Measurements from ENCODE around the gene SPATC1L.

The SPATC1L gene

GRCh38 chr21:46219591-46220239, 35.5 kb upstream of the SPATC1L start:
- H3K4me2 ChIP-seq (ENCODE audit: low read length): no peak overlapping the region

GRCh38 chr21:46218906-46219590, 34.8 kb upstream of the SPATC1L start:
- no peaks in the 10 kb centered on the region for H3K9me3 ChIP-seq (ENCODE audit: low read length)
- H3K27ac ChIP-seq (ENCODE audit: low read depth, low read length, poor library complexity, severe bottlenecking): no peak overlapping the region
- H3K4me2 ChIP-seq (ENCODE audit: low read length): no peak overlapping the region
- no peaks in the 10 kb centered on the region for H3K9me2 ChIP-seq (ENCODE audit: low read depth, low read length)
- H3K79me2 ChIP-seq (ENCODE audit: insufficient read depth, low read length): no peaks in the 10 kb centered on the region; the same call in 1 of the 2 replicates
- TF ChIP-seq CTCF (IDR thresholded peaks at IDR 0.05; ENCODE audit: low read length) (no peak), EZH2 (IDR thresholded peaks at IDR 0.05; ENCODE audit: borderline replicate concordance, low read length) (no peak)
- no peak overlapping the region for H3K4me3 ChIP-seq (ENCODE audit: low read depth, low read length, poor library complexity, severe bottlenecking)
- H4K20me1 ChIP-seq (ENCODE audit: insufficient read depth, low read length): no peaks in the 10 kb centered on the region
- no peak overlapping the region for H3K9ac ChIP-seq (ENCODE audit: low read length)
- peaks cover 68% of the 10 kb centered on the region for H3K36me3 ChIP-seq (ENCODE audit: insufficient read depth, low read length)
- no peaks in the 10 kb centered on the region for H3F3A ChIP-seq (ENCODE audit: insufficient read depth, low read length)
- no peak overlapping the region for H2AFZ ChIP-seq (ENCODE audit: low read length)
- H3K27me3 ChIP-seq (ENCODE audit: insufficient read depth, low read length): no peaks in the 10 kb centered on the region
- no peaks in the 10 kb centered on the region for H3K4me1 ChIP-seq (ENCODE audit: insufficient read depth, low read length, severe bottlenecking)

More at GRCh38 chr21:46219591-46220239, 35.5 kb upstream of the SPATC1L start:
- Histone ChIP-seq H3K9me3 (ENCODE audit: low read length) (no peaks in the 10 kb centered on the region), H3K9ac (ENCODE audit: low read length) (no peak overlapping the region), H3F3A (ENCODE audit: insufficient read depth, low read length) (no peaks in the 10 kb centered on the region), H3K9me2 (ENCODE audit: low read depth, low read length) (no peaks in the 10 kb centered on the region), H3K4me3 (ENCODE audit: low read depth, low read length, poor library complexity, severe bottlenecking) (no peak overlapping the region), H3K79me2 (ENCODE audit: insufficient read depth, low read length) (peaks cover 4% of the 10 kb centered on the region; the same call in 1 of the 2 replicates), H2AFZ (ENCODE audit: low read length) (no peak overlapping the region), H4K20me1 (ENCODE audit: insufficient read depth, low read length) (no peaks in the 10 kb centered on the region), H3K27ac (ENCODE audit: low read depth, low read length, poor library complexity, severe bottlenecking) (no peak overlapping the region), H3K4me1 (ENCODE audit: insufficient read depth, low read length, severe bottlenecking) (no peaks in the 10 kb centered on the region), H3K27me3 (ENCODE audit: insufficient read depth, low read length) (no peaks in the 10 kb centered on the region), H3K36me3 (ENCODE audit: insufficient read depth, low read length) (peaks cover 62% of the 10 kb centered on the region)
- TF ChIP-seq EZH2 (IDR thresholded peaks at IDR 0.05; ENCODE audit: borderline replicate concordance, low read length) (no peak), CTCF (IDR thresholded peaks at IDR 0.05; ENCODE audit: low read length) (no peak)

DNA sequence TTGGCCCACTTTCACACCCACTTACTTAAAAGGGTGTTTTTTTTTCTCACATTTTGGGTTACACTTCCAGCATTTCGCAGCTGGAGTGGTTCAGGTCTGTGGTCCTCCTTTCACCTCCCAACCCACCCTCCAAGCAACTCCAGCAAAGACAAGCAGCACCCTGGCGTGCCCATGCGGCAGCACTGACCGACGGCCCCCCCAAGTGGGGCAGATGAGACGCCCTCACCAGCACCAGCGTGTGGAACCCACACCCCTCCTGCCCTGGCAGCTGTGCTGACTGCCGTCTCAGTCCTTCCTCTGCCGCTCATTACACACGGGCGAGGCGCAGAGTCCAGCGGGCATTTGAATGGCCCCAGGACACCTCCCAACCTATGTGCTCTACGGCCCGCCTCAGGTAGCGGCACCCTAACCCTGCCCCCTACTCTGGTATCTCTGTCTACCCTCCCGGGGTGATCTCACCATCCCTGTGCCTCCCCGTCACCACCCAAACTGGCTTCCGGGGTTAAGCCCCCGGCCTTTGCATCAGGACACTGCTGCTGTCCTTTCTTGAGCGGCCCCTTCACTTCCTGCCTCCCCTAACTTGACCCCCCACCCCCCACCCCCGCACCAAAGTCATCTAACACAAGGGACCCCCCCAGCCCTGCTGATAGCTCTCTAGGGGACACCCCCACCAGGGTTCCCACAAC, 33.4 kb upstream of the SPATC1L start:
- H3K27me3 ChIP-seq (ENCODE audit: insufficient read depth, low read length): no peaks in the 10 kb centered on the region
- no peak overlapping the region for H2AFZ ChIP-seq (ENCODE audit: low read length)
- H3K4me1 ChIP-seq (ENCODE audit: insufficient read depth, low read length, severe bottlenecking): no peaks in the 10 kb centered on the region
- H3K4me3 ChIP-seq (ENCODE audit: low read depth, low read length, poor library complexity, severe bottlenecking): no peak overlapping the region
- no peaks in the 10 kb centered on the region for H3F3A ChIP-seq (ENCODE audit: insufficient read depth, low read length)
- H3K36me3 ChIP-seq (ENCODE audit: insufficient read depth, low read length): peaks cover 76% of the 10 kb centered on the region
- no peaks in the 10 kb centered on the region for H3K9me3 ChIP-seq (ENCODE audit: low read length)
- no peak overlapping the region for H3K4me2 ChIP-seq (ENCODE audit: low read length)
- no peak overlapping the region for H3K9ac ChIP-seq (ENCODE audit: low read length)
- no peaks in the 10 kb centered on the region; the same call in 1 of the 2 replicates for H3K79me2 ChIP-seq (ENCODE audit: insufficient read depth, low read length)
- no peak for TF ChIP-seq EZH2 (IDR thresholded peaks at IDR 0.05; ENCODE audit: borderline replicate concordance, low read length)
- TF ChIP-seq CTCF (IDR thresholded peaks at IDR 0.05; ENCODE audit: low read length): no peak
- H4K20me1 ChIP-seq (ENCODE audit: insufficient read depth, low read length): no peaks in the 10 kb centered on the region
- H3K27ac ChIP-seq (ENCODE audit: low read depth, low read length, poor library complexity, severe bottlenecking): no peak overlapping the region
- no peaks in the 10 kb centered on the region for H3K9me2 ChIP-seq (ENCODE audit: low read depth, low read length)

Data from OCI-LY1 (cell line).